ENCODE data around the gene FIGN.

FIGN gene, protein sequence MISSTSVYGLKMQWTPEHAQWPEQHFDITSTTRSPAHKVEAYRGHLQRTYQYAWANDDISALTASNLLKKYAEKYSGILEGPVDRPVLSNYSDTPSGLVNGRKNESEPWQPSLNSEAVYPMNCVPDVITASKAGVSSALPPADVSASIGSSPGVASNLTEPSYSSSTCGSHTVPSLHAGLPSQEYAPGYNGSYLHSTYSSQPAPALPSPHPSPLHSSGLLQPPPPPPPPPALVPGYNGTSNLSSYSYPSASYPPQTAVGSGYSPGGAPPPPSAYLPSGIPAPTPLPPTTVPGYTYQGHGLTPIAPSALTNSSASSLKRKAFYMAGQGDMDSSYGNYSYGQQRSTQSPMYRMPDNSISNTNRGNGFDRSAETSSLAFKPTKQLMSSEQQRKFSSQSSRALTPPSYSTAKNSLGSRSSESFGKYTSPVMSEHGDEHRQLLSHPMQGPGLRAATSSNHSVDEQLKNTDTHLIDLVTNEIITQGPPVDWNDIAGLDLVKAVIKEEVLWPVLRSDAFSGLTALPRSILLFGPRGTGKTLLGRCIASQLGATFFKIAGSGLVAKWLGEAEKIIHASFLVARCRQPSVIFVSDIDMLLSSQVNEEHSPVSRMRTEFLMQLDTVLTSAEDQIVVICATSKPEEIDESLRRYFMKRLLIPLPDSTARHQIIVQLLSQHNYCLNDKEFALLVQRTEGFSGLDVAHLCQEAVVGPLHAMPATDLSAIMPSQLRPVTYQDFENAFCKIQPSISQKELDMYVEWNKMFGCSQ

DNA sequence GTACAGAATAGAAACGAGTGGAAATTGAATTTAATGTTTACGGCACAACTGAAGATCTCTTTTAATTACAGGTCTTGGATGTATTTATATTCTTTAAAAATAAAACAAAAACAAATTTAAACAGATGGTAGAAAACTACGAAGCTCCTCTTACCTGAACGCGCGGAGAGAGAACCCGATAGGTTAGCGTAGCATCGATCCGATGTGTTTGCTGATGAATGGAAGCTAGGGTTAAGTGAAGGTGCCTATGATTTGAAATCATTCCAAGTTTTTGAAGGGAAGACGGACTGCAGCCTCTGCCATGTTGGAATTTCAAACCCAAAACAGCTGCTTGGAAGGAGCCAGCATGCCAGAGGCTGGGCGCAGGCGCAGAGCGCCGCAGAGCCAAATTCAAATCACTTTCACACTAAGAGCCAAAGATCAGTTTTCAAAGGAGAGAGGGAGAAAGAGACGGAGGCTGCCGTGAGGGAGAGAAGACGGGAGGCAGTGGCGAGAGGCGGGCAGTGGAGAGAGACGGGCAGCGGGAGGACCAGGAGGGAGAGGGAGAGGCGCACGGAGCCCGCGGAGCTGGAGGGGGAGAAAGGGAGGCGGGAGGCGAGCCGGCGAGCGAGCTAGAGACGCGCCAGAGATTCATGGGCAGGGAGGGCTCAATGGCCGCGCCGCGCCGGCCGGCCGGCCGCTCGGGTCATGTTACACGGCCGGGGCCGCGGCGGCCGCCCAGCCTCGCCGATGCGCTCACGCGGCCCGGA is at the start of gene FIGN:
Gene FIGN (minus strand): TSS at position 324 of the 748 bp plus-strand sequence. CDS start 1,081 bp downstream, outside the sequence.
- no peak for DNase-seq

DNA sequence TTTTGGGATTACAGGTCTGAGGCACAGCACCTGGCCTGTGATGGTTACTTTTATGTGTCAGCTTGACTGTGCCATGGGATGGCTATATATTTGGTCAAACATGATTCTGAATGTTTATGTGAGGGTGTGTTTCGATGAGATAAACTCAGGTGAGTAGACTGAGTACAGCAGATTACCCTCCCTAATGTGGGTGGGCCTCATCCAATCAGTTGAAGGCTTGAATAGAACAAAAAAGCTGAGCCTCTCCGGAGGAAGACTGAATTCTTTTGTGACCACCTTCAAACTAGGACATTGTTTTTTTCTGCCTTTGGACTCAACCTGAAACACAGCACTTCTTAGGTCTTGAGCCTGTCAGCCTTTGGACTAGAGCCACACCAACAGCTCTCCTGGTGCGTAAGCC is 49.4 kb upstream of the FIGN start:
- DNase-seq, result no peak

DNA sequence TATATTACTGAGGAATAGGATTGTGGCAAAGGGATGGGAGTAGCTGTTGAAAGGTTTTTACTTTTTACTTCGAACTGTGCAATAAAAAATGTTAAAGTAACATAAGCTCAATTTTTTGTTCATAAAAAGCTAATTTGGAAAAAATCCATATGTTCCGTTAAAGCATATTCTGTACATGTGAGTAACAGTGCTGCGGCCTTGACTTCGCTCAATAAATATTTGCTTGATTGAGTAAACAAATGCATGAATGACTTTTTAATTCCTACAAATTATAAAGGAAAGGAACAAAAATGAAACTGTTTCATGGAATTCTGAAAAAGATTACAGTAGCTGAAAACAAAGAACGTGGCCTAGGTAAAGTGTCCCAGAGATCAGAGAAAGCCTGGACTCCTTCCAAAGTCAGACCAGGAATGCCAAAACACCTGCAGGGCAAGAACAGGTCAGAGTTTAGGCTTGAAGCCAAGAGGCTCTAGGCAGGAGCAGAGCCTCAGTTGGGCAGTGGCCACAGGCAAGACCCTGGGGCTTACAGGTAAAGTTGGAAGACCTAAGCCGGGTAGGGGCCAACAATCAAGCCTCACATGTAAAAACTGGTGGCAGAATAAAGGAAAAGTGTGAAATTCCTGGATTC is 44.3 kb upstream of the FIGN start:
- no peak for DNase-seq

DNA sequence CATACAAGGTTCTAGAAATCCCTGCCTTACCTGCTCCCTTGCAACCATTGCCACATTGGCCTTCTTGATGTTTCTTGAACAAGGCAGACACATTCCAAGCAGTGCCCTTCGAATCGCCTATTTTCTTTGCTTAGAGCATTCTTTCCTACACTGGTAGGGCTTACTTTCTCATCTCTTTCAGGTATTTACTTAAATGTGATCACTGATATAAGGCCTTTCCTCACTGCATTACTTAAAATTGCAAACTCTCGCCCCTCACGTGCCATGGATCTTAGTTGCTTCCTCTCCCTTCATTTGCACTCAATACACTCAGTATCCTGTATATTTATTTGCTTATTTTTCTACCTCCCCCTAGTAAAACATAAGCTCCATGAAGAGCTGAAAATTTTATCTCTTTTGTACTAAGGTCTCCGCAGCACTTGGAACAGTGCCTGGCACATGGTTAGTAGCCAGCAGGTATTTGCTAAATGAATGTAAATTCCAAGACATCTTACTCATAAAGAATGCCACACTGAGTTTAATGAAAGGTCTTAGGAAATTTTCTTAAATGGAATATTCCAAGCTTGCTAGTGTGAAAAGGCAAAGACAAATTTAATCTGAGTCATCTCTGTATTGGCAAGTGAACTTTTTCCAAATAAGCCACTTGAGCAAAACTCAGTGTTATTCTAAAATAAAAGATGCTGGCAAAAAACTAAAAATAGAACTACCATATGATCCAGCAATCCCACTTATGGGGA is 42.4 kb upstream of the FIGN start:
- DNase-seq, result no peak

DNA sequence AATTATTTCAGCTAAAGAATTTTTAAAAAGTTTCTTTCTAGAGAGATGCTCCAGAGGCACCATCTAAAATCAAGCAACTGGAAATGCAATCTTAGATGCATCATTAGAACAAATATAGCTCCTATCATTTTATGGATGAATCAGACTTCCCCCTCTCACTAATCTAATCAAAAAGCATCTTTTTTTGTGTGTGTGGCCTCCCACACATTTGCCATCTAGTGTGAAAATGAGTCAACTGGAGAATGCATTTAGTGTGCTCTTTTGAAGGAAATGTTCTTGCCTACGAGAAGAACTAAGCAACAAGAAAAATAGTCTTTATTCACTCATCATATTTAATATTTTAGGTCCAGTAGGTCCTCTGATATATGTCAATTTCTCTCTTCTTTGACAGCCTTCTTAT is 39.5 kb upstream of the FIGN start:
- no peak for DNase-seq

DNA sequence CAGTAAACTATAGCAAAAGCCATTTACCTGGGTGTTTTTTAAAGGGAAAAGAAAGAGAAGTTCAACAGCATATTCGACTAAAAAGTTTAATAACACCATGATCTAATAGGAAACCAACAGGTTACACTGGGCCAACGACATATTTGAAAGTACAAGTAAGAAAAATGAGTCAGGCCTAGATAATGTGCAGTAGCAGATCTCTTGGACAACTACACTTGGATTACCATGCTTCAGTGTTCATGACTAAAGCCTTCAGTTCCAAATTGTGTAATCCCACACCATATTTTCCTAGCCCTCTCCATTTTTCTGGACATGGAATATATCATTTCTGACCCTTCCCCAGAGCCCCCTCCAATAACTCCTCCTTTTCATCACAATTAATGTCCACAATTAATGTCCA is 39.1 kb upstream of the FIGN start:
- DNase-seq, result no peak

DNA sequence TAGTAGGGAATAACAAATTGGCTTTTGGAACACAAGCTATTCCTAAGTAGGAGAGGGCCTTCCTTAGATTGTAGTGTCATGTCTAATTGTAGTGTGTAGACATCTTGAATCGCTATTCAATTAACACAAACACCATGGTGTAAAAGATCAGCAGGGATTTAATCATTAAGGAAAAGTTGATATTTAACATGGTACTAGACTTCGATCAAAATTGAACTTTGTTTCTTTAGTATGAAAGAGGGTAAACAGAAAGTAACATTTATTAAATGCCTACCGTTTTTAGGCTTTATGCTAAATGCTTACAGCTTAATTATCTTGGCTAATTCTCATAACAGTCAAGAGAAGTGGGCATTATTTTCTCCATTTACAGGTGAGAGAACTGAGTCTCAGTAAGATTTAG is 37.5 kb upstream of the FIGN start:
- no peak for DNase-seq

DNA sequence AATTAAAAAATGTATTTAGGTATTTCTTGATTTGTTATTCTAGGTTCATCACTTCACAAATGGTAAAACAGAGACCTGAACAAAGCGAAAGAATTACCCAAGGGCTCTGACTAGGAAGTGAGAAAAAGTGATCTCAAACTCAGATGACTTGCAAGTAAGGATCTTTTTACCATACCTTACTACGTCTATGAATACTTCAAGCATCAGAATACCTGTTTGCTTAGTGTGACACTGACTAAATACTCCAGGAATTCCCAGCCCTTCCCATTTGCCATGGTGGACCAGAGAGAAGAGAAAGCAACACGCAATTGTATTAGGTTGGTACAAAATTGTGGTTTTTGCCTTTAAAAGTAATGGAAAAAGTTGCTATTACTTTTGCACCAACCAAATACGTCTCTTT is 35.8 kb upstream of the FIGN start:
- no peak for DNase-seq

DNA sequence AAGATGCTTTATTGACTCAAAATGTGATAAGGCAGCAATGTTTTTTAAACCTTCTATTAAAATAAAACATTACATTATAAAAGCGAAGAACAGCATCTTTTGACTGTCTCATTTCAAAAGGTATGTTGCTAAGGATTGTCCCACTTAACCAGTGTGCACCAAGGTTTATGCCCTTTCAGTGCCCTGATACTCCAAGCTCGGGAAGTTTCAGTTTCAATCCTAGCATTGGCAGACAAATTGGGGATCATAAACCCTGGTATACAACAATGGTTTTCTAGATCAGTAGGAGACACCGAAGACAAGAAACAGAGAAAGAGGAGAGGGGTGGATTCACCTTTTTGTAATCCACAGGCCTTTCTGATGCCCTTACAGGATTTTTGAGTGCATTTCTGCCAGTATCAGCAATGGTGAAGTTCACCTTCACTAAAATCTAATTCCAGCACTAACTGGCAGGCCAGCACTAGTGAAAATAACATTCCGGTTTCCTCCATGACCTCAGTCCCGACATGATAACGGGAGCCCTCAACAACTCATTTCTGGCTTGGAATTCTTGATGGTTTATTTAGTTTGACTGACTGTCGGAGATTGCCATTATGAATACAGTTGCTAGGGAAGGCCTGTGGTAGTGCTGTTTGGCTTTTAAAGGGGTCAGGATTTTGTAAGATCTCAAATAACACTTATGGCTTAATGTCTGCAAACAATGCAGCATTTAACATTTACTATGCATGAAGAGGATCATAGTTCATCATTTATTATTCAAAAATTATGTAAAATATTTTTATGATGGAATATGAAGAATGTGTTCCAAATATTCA is 33.3 kb upstream of the FIGN start:
- no peak for DNase-seq

DNA sequence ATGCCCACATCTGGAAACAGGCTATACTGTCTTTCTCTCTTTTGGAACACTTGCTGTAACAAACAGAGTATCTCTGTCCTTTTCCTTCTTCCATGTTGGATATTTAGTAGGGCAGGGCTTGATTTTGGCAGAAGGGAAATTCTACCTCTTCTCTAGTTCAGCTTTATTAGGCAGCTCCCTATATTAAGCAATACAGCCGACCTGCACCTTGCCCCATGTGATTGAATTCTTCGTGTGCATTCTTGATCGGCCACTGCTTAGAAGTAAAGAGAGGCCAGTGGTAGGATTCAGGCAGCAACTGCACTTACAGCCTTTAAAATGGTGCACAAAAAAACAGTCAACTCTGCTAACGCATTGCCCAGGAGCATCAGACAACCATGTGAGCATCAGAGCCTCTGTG is 31.3 kb upstream of the FIGN start:
- DNase-seq, result no peak

DNA sequence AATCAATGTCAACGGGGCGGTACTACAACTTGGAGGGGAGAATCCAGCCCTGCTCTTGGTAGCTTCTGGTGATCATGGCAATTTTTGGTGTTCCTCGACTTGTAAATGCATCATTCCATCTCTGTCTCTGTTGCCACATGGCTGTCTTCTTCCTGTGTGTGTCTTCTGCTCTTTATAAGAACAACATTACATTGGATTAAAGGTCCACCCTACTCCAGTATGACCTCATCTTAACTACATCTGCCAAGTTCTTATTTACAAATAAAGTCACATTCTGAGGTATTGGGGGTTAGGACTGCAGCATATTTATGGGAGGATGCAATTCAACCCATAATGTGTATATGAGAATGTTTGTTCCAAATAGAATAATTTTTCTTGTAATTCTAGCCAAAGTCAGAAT is 28.8 kb upstream of the FIGN start:
- no peak for DNase-seq

DNA sequence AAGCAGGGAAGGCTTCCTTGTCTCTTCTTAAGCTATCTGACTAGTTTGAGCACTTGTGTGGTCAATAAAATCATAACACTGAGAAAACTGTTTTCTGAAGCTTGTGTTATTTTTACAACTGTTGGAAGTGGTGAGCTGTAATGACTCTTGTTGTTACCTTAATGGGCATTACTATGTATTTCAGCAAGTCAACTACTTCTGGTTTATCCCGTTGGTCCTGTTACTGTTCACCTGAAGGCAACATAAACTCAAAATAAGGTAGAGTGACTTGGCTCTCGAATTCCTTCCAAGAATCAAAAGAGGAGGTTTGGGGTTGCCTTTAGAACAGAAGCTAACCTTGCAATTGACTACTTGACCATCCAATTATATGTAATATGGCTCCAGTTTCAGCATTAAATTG is 23.2 kb upstream of the FIGN start:
- no peak for DNase-seq

DNA sequence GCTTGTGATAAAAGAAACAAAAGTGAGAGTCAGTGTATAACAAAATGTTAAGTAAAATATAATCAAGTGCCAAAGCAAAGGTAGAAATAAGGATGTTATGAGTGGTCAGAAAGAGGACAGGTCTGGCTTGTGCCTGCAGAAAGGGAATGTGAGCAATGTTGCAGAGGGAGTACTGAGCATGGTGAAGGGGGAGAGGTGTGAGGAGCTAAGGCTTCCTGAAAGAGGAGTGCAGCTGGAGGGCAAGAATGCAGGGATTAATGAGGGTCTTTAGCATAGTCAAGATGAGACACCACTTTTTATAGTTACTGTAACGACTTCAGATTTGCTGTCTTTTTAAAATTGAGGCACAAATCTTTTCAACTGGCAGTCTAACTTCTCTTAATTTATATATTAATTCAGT is 22.0 kb upstream of the FIGN start:
- DNase-seq, result no peak

DNA sequence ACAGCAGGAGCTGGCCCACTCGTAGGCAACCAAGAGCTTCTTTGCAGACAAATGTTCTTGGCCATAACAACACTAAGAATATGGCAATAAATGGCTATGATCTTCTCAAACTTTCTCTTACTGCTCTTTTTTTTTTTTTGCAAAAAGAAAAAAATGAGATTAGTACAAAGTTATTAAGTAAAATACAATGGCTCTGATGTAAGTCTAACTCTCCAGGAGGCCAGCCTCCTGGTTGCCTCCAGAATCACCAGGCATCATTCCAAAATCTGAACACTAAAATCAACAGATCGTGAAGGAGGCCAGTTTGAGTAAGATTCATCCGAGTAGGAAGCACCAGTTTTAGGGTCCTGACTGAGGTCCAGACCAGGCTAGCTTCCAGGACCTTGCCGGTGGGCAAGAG is 20.8 kb upstream of the FIGN start:
- no peak for DNase-seq

DNA sequence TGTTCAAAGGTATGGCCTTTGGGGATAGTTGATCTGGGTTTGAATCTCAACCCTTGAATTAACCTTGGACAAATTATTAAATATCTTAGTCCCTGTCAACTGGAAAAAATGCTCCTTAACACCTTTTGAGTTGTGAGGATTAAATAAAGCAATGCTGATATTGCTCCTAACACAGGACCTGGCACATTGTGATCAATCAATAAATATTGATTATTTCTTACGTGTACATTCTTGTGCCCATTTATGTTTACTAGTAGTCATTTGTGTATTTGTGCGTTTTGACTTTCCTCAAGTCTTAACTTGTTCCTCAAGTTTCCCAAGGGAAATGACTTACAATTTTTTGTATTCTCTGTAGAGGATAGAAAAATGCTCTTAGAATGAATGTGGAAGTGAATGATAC is 19.6 kb upstream of the FIGN start:
- no peak for DNase-seq

DNA sequence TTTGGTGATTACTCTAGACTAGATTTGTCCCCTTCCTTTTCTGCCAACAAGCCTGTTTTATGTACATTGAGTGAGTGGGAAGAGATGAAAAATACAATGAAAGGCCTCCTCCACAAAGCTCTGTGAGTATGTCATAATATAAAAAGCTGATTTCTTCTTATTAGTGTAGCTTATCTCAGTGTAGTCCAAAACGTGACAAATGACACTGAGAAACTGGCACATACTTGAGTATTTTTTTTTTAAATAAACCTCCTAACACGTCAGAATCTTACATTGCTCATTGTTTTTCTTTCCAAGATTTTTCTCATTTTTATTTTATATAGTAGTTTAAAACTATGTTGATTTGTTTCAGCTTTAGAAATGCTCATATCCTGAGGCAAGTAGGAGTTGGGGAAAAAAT is 17.9 kb upstream of the FIGN start:
- DNase-seq, result no peak

DNA sequence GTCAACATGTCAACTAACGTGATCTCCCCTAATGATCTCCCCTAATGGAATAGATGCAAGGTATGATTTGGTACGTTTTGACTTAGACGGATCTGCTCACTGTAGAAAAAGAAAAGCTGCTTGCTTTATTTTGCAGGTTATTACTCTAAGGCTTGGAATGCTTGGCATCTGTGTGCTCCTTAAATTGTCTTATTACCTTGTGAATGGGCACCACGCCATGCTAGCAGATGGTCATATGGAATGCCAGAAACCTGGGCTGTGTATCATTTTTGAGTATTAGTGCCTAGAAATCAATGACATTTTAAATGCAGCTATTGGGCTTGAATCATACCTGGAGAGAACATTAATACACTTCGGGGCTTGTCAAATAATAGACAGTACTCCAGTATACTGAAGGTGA is 16.5 kb upstream of the FIGN start:
- no peak for DNase-seq

DNA sequence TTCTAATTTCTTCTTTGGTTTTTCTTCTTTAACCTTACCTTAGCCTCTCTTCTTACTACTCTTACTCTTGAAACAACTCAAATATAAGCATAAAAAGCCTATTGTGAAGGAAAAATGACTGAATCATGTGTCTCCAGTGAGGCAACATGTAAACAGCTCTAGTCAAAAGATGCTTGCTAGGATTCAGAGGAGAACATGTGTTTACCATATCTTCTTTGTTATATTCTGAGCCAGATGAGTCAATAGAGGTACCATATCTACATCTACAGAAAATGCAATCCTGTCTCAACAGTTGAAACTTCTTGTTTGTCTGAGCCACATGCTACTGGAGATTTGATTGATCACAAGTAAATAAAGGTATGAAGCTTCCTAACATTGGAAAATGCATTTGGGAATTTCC is 15.9 kb upstream of the FIGN start:
- DNase-seq, result no peak

DNA sequence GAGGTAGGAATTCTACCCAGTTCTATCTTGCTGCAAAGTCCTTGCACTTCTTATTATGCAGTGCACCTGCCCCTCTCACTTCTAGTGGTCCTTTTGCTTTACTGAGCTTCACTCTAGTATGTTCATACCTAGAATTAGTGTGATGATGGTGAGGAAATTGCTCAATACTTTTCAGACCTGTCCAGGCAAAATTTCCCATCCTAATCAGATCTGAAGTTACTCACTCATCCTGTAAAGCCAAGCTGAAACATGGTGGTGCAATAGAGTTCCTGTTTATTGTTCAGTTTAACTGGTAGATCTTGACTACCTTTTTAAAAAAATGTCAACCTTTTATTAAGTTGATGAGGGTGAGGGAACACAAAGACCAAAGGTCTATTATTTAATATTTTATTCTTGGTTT is 12.6 kb upstream of the FIGN start:
- no peak for DNase-seq

DNA sequence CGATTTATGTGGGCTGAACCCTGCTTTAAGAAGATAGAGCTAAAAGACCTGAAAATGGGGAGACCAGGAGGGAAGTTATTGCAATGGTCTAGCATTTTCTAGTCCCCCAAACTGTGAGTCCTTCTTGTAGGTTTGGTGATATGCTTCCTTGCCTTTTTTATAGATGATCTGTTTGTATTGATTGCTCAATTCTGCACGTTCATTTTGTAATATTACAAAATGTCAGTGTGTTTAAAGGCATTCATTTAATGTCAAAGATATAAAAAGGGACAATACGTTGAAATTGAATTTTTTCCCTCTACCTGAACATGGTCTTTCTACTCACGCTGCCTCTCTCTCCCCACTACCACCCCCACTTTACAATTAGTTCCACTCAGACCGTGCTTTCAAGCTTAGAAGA is 5.6 kb upstream of the FIGN start:
- no peak for DNase-seq

DNA sequence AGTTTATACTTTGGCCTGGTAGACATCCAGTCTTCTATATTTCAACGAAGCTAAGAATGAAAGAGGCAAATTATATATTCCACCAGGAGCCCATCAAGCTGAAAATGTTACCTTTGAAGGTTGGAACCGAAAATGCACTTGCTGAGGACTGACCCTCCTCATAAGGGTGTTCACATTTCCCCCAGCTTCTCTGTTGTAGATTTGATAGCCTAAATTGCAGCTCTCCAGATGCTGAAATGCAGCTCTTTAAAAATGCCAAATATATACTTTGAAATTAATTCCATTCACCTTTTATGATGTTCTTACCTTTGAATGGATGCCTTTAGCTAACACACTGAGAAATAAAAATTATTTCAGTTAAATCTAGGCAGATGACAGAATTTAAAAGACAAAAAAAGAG is 1.8 kb upstream of the FIGN start:
- no peak for DNase-seq

DNA sequence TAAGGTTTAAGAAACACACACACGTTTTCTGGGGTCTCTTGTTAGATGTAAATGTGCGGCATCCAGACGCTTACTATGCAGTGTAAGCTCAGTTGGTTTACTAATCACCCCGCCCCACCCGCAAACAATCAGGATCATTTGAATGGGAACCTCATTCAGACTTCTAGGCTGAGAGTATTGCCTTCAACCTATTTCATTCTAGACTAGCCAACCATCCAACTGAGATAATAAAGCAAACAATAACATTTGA is 1.3 kb upstream of the FIGN start:
- DNase-seq, result no peak

Data from activated CD4-positive, alpha-beta T cell treated with anti-CD3 and anti-CD28 coated beads for 4 hours (primary cell).